HFFc6 (cell line): Measurements from ENCODE around the gene YDJC. TPM values are rescaled to one million over a fixed set of nuclear protein-coding genes. Genes with fewer than 3 reads are reported as not detected.
A peak's percentile ranks its signal among the peaks of the same experiment; 100 is the strongest.

Experiments
- DNase-seq: peaks from one replicate; pipeline ENCODE4 v3.0.0-alpha.2; 2018
- H3K27ac Mint-ChIP-seq: 2 replicates; pipeline ENCODE4 v1.8.0; 2020; ENCODE audit warnings: mild to moderate bottlenecking, mixed read lengths
- H3K27me3 Mint-ChIP-seq: 2 replicates; pipeline ENCODE4 v1.8.0; 2021; ENCODE audit warnings: mild to moderate bottlenecking, moderate library complexity, mixed read lengths; ENCODE audit not compliant: insufficient read depth
- H3K36me3 Mint-ChIP-seq: 2 replicates; pipeline ENCODE4 v1.8.0; 2021; ENCODE audit warnings: low read depth, mixed read lengths
- H3K4me1 Mint-ChIP-seq: 2 replicates; pipeline ENCODE4 v1.8.0; 2020; ENCODE audit warnings: low read depth, mixed read lengths
- H3K4me3 Mint-ChIP-seq: 2 replicates; pipeline ENCODE4 v1.8.0; 2020; ENCODE audit warnings: mild to moderate bottlenecking, moderate library complexity, mixed read lengths
- H3K9me3 Mint-ChIP-seq: 2 replicates; pipeline ENCODE4 v1.8.0; 2020; ENCODE audit warnings: mild to moderate bottlenecking, mixed read lengths
- CTCF ChIP-seq: fragments of 200-600 bp; sonication (generic); IDR thresholded peaks from 2 replicates; pipeline ENCODE4 v1.5.0; 2021; ENCODE audit warnings: antibody characterized with exemption, mild to moderate bottlenecking
- total RNA-seq, 6 experiments: library from RNA; stranded (reverse); fragmentation: NEBNext Ultra II Directional; extraction: Animal tissue kit (Norgen Biotek cat#: 25700); gene quantifications; 2 replicates in 1 of 6; 3 replicates in 5 of 6; pipeline ENCODE4 v1.2.3, GENCODE V29; 2021

Gene YDJC
- total RNA-seq, 6 experiments from 2014 or later, result 18.6 to 29.5 (median 20.0) TPM

- no peak for TF ChIP-seq CTCF
- Mint-ChIP-seq H3K27ac (no peak overlapping the region), H3K9me3 (no peaks in the 10 kb centered on the region)
Measured at GRCh38 chr22:21657020-21657359, 27.2 kb upstream of the YDJC start.

GRCh38 chr22:21652547-21653545 lies 23.0 kb upstream of the YDJC start:
- peak overlapping the region; percentile 97 for H3K4me3 Mint-ChIP-seq
- peak; percentile 41 for TF ChIP-seq CTCF
- peaks cover 2% of the 10 kb centered on the region for H3K27me3 Mint-ChIP-seq
- no peak for DNase-seq
- H3K9me3 Mint-ChIP-seq, result no peaks in the 10 kb centered on the region
- H3K36me3 Mint-ChIP-seq, result no peaks in the 10 kb centered on the region
- H3K4me1 Mint-ChIP-seq, result peaks cover 24% of the 10 kb centered on the region
- peak overlapping the region; percentile 78; the same call in 1 of the 2 replicates for H3K27ac Mint-ChIP-seq

More at GRCh38 chr22:21657020-21657359, 27.2 kb upstream of the YDJC start:
- DNase-seq, result no peak
- Mint-ChIP-seq H3K36me3 (no peaks in the 10 kb centered on the region), H3K4me1 (peaks cover 9% of the 10 kb centered on the region), H3K27me3 (peaks cover 11% of the 10 kb centered on the region), H3K4me3 (peak overlapping the region; percentile 47)

- Mint-ChIP-seq H3K4me1 (peaks cover 23% of the 10 kb centered on the region), H3K27me3 (peaks cover 2% of the 10 kb centered on the region), H3K9me3 (no peaks in the 10 kb centered on the region), H3K36me3 (no peaks in the 10 kb centered on the region), H3K27ac (peak overlapping the region; percentile 78), H3K4me3 (peak overlapping the region; percentile 97)
- TF ChIP-seq CTCF, result no peak
- DNase-seq, result peak; percentile 82
Measured at GRCh38 chr22:21652010-21652546, 22.3 kb upstream of the YDJC start.

GRCh38 chr22:21651521-21652009 lies 21.7 kb upstream of the YDJC start:
- TF ChIP-seq CTCF, result no peak
- Mint-ChIP-seq H3K36me3 (no peaks in the 10 kb centered on the region), H3K27ac (peak overlapping the region; percentile 78), H3K9me3 (no peaks in the 10 kb centered on the region), H3K4me1 (peaks cover 23% of the 10 kb centered on the region), H3K4me3 (peak overlapping the region; percentile 97), H3K27me3 (peaks cover 2% of the 10 kb centered on the region; the same call in 1 of the 2 replicates)
- no peak for DNase-seq

GRCh38 chr22:21650823-21651520 lies 21.1 kb upstream of the YDJC start:
- Mint-ChIP-seq H3K27ac (peak overlapping the region; percentile 78), H3K27me3 (no peaks in the 10 kb centered on the region), H3K4me1 (peaks cover 24% of the 10 kb centered on the region), H3K4me3 (peak overlapping the region; percentile 97), H3K36me3 (no peaks in the 10 kb centered on the region), H3K9me3 (no peaks in the 10 kb centered on the region)
- TF ChIP-seq CTCF, result no peak
- no peak for DNase-seq
